H1 (cell line): ENCODE results near the gene DHRS3. TPM values are rescaled to one million over a fixed set of nuclear protein-coding genes. Genes with fewer than 3 reads are reported as not detected.

ENCODE experiments used
- BCL11A ChIP-seq, 2 experiments: IDR thresholded peaks; one replicate each; pipeline ENCODE4 v1.6.1; 2011; ENCODE audit warnings: low read depth in 2 of 2, low read length in 2 of 2, mild to moderate bottlenecking in 2 of 2
- CEBPB ChIP-seq: IDR thresholded peaks from 2 replicates; pipeline ENCODE4 v1.6.1; 2012; ENCODE audit warnings: low read depth, low read length
- CHD2 ChIP-seq: IDR thresholded peaks from 2 replicates; pipeline ENCODE4 v1.6.1; 2012; ENCODE audit warnings: low read length, improper control_type of control experiment
- RFX5 ChIP-seq: IDR thresholded peaks from 2 replicates; pipeline ENCODE4 v1.6.1; 2011; ENCODE audit warnings: low read depth, low read length, improper control_type of control experiment, borderline replicate concordance
- RNF2 ChIP-seq: fragments of 200-900, 300-1000 bp; sonication (generic); IDR thresholded peaks from 2 replicates; pipeline ENCODE4 v1.7.1; 2016; ENCODE audit warnings: borderline replicate concordance, low read depth, mild to moderate bottlenecking, antibody characterized with exemption, low read length; ENCODE audit not compliant: poor library complexity, severe bottlenecking; ENCODE audit errors: missing control alignments
- SAP30 ChIP-seq: fragments of 300-600 bp; sonication (generic); IDR thresholded peaks from 2 replicates; pipeline ENCODE4 v1.7.1; 2012; ENCODE audit warnings: low read length, moderate library complexity, mild to moderate bottlenecking, inconsistent platforms; ENCODE audit not compliant: insufficient read depth, insufficient replicate concordance
- SP2 ChIP-seq: IDR thresholded peaks from 2 replicates; pipeline ENCODE4 v1.6.1; 2012; ENCODE audit warnings: mild to moderate bottlenecking, low read length, inconsistent platforms
- polyA plus RNA-seq, 7 experiments: library from polyadenylated mRNA; depleted of rRNA in 3 of 7; stranded (reverse) in 5 of 7; unstranded in 2 of 7; fragments of >200 nt in 5 of 7; fragments of 200-250 nt in 2 of 7; gene quantifications; 1 replicate in 5 of 7; 2 replicates in 1 of 7; 4 replicates in 1 of 7; pipeline versions ENCODE4 v1.2.1 to v1.2.3, GENCODE V29; 2011 to 2013; ENCODE audit warnings: missing spikeins in 2 of 7, mixed read lengths in 2 of 7
- total RNA-seq: library from RNA; stranded (reverse); fragmentation: NEBNext Ultra II Directional; extraction: Animal tissue kit (Norgen Biotek cat#: 25700); gene quantifications from 2 replicates; pipeline ENCODE4 v1.2.1, GENCODE V29; 2021
- TF ChIP-seq, protein P1 (sequence below): fragments of 300-600 bp; sonication (generic); IDR thresholded peaks from 2 replicates; pipeline ENCODE4 v1.7.1; 2012; ENCODE audit warnings: low read length, moderate library complexity, mild to moderate bottlenecking, inconsistent platforms; ENCODE audit not compliant: insufficient replicate concordance
- TF ChIP-seq, protein P2 (sequence below), 3 experiments: IDR thresholded peaks; 1 replicate in 2 of 3; 2 replicates in 1 of 3; pipeline versions ENCODE4 v1.5.1 to v1.6.1; 2011; ENCODE audit warnings: low read length in 3 of 3, mild to moderate bottlenecking in 3 of 3, inconsistent platforms in 2 of 3, low read depth in 1 of 3, moderate library complexity in 1 of 3; ENCODE audit not compliant: insufficient read depth in 1 of 3; ENCODE audit errors: control extremely low read depth in 1 of 3

DHRS3 gene
- total and polyA plus RNA-seq, 2 of the 8 experiments (the other 6 are each of a cell fraction or from before 2014, with no cell fraction given), result 32.5 to 36.4 TPM

DNA sequence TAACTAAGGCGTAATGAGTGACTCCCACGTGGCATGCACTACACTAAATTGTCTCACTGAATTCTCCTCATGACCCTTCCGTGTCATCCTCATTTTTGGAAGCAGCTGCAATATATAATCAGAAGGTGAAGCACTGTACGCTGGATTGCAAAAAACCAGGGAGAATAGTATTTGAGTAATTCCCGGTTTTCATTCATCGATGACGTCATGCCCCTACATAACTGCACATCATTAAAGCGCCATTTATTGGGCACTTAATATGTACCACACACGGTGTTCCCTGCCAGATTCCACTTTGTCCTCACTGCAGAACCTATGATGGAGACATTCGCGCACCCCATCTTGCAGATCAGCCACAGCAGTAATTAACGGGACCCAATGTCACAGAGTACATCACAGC lies 41.0 kb downstream of the DHRS3 start (continued):
- TF ChIP-seq, protein P1, sequence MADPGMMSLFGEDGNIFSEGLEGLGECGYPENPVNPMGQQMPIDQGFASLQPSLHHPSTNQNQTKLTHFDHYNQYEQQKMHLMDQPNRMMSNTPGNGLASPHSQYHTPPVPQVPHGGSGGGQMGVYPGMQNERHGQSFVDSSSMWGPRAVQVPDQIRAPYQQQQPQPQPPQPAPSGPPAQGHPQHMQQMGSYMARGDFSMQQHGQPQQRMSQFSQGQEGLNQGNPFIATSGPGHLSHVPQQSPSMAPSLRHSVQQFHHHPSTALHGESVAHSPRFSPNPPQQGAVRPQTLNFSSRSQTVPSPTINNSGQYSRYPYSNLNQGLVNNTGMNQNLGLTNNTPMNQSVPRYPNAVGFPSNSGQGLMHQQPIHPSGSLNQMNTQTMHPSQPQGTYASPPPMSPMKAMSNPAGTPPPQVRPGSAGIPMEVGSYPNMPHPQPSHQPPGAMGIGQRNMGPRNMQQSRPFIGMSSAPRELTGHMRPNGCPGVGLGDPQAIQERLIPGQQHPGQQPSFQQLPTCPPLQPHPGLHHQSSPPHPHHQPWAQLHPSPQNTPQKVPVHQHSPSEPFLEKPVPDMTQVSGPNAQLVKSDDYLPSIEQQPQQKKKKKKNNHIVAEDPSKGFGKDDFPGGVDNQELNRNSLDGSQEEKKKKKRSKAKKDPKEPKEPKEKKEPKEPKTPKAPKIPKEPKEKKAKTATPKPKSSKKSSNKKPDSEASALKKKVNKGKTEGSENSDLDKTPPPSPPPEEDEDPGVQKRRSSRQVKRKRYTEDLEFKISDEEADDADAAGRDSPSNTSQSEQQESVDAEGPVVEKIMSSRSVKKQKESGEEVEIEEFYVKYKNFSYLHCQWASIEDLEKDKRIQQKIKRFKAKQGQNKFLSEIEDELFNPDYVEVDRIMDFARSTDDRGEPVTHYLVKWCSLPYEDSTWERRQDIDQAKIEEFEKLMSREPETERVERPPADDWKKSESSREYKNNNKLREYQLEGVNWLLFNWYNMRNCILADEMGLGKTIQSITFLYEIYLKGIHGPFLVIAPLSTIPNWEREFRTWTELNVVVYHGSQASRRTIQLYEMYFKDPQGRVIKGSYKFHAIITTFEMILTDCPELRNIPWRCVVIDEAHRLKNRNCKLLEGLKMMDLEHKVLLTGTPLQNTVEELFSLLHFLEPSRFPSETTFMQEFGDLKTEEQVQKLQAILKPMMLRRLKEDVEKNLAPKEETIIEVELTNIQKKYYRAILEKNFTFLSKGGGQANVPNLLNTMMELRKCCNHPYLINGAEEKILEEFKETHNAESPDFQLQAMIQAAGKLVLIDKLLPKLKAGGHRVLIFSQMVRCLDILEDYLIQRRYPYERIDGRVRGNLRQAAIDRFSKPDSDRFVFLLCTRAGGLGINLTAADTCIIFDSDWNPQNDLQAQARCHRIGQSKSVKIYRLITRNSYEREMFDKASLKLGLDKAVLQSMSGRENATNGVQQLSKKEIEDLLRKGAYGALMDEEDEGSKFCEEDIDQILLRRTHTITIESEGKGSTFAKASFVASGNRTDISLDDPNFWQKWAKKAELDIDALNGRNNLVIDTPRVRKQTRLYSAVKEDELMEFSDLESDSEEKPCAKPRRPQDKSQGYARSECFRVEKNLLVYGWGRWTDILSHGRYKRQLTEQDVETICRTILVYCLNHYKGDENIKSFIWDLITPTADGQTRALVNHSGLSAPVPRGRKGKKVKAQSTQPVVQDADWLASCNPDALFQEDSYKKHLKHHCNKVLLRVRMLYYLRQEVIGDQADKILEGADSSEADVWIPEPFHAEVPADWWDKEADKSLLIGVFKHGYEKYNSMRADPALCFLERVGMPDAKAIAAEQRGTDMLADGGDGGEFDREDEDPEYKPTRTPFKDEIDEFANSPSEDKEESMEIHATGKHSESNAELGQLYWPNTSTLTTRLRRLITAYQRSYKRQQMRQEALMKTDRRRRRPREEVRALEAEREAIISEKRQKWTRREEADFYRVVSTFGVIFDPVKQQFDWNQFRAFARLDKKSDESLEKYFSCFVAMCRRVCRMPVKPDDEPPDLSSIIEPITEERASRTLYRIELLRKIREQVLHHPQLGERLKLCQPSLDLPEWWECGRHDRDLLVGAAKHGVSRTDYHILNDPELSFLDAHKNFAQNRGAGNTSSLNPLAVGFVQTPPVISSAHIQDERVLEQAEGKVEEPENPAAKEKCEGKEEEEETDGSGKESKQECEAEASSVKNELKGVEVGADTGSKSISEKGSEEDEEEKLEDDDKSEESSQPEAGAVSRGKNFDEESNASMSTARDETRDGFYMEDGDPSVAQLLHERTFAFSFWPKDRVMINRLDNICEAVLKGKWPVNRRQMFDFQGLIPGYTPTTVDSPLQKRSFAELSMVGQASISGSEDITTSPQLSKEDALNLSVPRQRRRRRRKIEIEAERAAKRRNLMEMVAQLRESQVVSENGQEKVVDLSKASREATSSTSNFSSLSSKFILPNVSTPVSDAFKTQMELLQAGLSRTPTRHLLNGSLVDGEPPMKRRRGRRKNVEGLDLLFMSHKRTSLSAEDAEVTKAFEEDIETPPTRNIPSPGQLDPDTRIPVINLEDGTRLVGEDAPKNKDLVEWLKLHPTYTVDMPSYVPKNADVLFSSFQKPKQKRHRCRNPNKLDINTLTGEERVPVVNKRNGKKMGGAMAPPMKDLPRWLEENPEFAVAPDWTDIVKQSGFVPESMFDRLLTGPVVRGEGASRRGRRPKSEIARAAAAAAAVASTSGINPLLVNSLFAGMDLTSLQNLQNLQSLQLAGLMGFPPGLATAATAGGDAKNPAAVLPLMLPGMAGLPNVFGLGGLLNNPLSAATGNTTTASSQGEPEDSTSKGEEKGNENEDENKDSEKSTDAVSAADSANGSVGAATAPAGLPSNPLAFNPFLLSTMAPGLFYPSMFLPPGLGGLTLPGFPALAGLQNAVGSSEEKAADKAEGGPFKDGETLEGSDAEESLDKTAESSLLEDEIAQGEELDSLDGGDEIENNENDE, result no peak
- TF ChIP-seq BCL11A (IDR thresholded peaks at IDR 0.05; ENCODE audit: low read depth in 2 of 2, low read length in 2 of 2), result no peak
- no peak for TF ChIP-seq CHD2
- TF ChIP-seq RFX5, result no peak
- no peak for TF ChIP-seq CEBPB
- no peak for TF ChIP-seq SAP30
- TF ChIP-seq, protein P2, sequence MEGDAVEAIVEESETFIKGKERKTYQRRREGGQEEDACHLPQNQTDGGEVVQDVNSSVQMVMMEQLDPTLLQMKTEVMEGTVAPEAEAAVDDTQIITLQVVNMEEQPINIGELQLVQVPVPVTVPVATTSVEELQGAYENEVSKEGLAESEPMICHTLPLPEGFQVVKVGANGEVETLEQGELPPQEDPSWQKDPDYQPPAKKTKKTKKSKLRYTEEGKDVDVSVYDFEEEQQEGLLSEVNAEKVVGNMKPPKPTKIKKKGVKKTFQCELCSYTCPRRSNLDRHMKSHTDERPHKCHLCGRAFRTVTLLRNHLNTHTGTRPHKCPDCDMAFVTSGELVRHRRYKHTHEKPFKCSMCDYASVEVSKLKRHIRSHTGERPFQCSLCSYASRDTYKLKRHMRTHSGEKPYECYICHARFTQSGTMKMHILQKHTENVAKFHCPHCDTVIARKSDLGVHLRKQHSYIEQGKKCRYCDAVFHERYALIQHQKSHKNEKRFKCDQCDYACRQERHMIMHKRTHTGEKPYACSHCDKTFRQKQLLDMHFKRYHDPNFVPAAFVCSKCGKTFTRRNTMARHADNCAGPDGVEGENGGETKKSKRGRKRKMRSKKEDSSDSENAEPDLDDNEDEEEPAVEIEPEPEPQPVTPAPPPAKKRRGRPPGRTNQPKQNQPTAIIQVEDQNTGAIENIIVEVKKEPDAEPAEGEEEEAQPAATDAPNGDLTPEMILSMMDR (IDR thresholded peaks at IDR 0.05; ENCODE audit: control extremely low read depth in 1 of 3, insufficient read depth in 1 of 3, low read depth in 1 of 3, low read length in 3 of 3), result no peak
- TF ChIP-seq RNF2, result no peak
- TF ChIP-seq SP2, result no peak
